Activated CD4-positive, alpha-beta T cell treated with anti-CD3 and anti-CD28 coated beads for 36 hours (primary cell): Measurements from ENCODE around the gene EIPR1. TPM values are rescaled to one million over a fixed set of nuclear protein-coding genes. Genes with fewer than 3 reads are reported as not detected.
"Not testable (repeated sequence)": the region's sequence is repeated elsewhere in the genome, so short reads cannot be mapped to it uniquely, and the experiment has no call there.

Experiments
- ATAC-seq: fragments of 200-7000 bp; cut with Tn5 transposase; one replicate; pipeline ENCODE4 v1.10.0; 2021; ENCODE audit warnings: mild to moderate bottlenecking, moderate library complexity
- CTCF ChIA-PET: fragments of 350-600 bp; sonication (Branson Sonifier 250); formaldehyde crosslinking; loops from one replicate; lab custom pipeline; 2021; ENCODE audit warnings: antibody characterized with exemption; lab: Charles Lee
- POLR2A ChIA-PET: fragments of 350-600 bp; sonication (Branson Sonifier 250); formaldehyde crosslinking; loops from one replicate; lab custom pipeline; 2021; ENCODE audit warnings: antibody characterized with exemption, inconsistent platforms; lab: Charles Lee
- DNase-seq: peaks from one replicate; pipeline ENCODE4 v3.0.0-alpha.2; 2020
- H3K27ac Mint-ChIP-seq: one replicate; pipeline ENCODE4 v1.8.0; 2021; ENCODE audit warnings: mixed read lengths
- H3K27me3 Mint-ChIP-seq: one replicate; pipeline ENCODE4 v1.8.0; 2021; ENCODE audit warnings: mixed read lengths
- H3K36me3 Mint-ChIP-seq: one replicate; pipeline ENCODE4 v1.8.0; 2021; ENCODE audit warnings: low read depth, mixed read lengths
- H3K4me1 Mint-ChIP-seq: one replicate; pipeline ENCODE4 v1.8.0; 2021; ENCODE audit warnings: mixed read lengths
- H3K4me3 Mint-ChIP-seq: one replicate; pipeline ENCODE4 v1.8.0; 2021; ENCODE audit warnings: mild to moderate bottlenecking, moderate library complexity, mixed read lengths
- H3K9me3 Mint-ChIP-seq: one replicate; pipeline ENCODE4 v1.8.0; 2021; ENCODE audit warnings: low read depth, mixed read lengths
- intact Hi-C, 2 experiments: fragments of 100-400 bp; cut with DNase I in 1 of 2; cut with micrococcal nuclease in 1 of 2; formaldehyde crosslinking; loops; one replicate each; pipeline versions ENCODE4 v1.14.2 to v1.15.1; 2022 to 2024; cut with DNase I, micrococcal nuclease
- total RNA-seq, 2 experiments: library from RNA; stranded (reverse); gene quantifications; one replicate each; pipeline ENCODE4 v1.2.3, GENCODE V29; 2021

Gene EIPR1
- total RNA-seq, 2 experiments from 2014 or later: 38.6 to 58.2 TPM

DNA sequence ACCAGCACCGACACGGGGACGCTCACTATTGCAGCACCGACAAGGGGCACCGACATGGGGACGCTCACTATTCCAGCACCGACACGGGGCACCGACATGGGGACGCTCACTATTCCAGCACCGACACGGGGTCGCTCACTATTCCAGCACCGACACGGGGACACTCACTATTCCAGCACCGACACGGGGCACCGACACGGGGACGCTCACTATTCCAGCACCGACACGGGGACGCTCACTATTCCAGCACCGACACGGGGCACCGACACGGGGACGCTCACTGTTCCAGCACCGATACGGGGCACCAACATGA lies 196.8 kb downstream of the EIPR1 start:
- ATAC-seq, CTCF ChIA-PET, POLR2A ChIA-PET: not testable (repeated sequence)

DNA sequence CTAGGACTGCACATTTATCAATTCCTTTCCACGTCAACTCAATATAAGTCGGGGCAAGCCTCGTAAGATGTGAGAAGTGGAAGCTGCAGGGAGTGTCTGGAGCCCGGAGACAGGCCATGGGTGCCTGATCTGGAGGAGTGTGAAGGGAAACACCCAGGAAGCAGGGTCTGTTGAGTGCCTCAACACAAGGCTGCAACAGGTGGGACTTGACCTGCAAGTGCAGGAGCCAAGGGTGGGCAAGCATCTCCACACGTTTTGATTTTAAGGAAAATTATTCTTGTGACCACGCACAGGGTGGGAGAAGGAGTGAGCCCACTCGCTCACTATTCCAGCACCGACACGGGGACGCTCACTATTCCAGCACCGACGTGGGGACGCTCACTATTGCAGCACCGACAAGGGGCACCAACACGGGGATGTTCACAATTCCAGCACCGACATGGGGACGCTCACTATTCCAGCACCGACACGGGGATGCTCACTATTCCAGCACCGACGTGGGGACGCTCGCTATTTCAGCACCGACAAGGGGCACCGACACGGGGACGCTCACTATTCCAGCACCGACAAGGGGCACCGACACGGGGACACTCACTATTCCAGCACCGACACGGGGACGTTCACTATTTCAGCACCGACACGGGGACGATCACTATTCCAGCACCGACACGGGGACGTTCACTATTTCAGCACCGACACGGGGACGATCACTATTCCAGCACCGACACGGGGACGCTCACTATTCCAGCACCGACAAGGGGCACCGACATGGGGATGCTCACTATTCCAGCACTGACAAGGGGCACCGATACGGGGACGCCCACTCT lies 197.3 kb downstream of the EIPR1 start:
- intact Hi-C loops: no loop called here
- Mint-ChIP-seq H3K36me3 (peaks cover 2% of the 10 kb centered on the region), H3K27ac (no peak overlapping the region), H3K9me3 (no peaks in the 10 kb centered on the region), H3K4me1 (no peaks in the 10 kb centered on the region), H3K27me3 (no peaks in the 10 kb centered on the region), H3K4me3 (no peak overlapping the region)
- ChIA-PET CTCF (no interaction called here), POLR2A (no interaction called here)
- ATAC-seq: no peak
- DNase-seq: no peak

More for the DNA sequence above, 196.8 kb downstream of the EIPR1 start:
- H3K4me3 Mint-ChIP-seq, H3K27ac Mint-ChIP-seq, H3K36me3 Mint-ChIP-seq, H3K4me1 Mint-ChIP-seq, DNase-seq, intact Hi-C loops, H3K9me3 Mint-ChIP-seq, H3K27me3 Mint-ChIP-seq: not testable (repeated sequence)

DNA sequence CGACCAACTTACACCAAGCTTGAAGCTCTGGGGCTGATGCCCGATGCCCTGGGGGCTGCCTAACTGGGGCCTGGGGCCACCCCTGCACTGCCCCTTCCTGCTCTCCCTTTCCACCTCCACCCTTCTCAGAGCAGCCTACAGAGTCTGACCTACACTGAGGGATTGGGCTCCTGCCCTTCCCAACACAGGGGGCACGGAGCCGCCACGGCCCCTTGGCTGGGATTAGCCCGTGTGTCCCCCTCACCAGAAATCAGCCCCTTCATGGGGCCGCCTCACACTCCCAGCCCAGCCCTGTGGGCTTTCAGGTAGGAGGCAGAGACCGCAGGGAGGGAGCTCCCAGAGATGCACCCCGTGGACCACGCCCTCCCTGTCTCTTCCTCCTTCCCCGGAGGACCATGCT lies 198.0 kb downstream of the EIPR1 start:
- intact Hi-C loops: loop anchor here (1.0 kb wide), 1 partner anchor 124 kb away; no protein-coding TSS in a partner anchor
- DNase-seq (no peak), ATAC-seq (no peak)
- POLR2A ChIA-PET: no interaction called here
- Mint-ChIP-seq H3K9me3 (no peaks in the 10 kb centered on the region), H3K27ac (no peak overlapping the region), H3K4me1 (no peaks in the 10 kb centered on the region), H3K27me3 (no peaks in the 10 kb centered on the region), H3K36me3 (peaks cover 2% of the 10 kb centered on the region), H3K4me3 (no peak overlapping the region)
- CTCF ChIA-PET: no interaction called here

DNA sequence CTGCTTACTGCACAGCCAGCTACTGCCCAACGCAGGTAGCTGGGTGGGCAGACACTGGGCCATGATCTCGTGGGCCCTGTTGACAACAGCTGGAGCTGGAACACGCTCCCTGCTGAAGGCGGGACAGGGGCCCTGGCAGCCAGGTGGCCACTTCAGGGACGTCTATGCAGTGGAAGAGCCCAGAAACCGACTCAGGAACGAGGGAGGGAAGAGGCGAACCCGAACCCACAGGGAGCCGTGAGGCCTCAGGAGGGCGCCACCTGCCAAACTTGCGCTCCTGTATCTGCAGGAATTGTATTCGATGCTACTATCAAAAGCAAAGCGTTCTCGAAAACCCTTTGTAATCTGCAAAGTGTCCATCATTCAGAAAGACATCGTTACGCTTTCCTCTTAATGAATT lies 198.4 kb downstream of the EIPR1 start:
- CTCF ChIA-PET: interaction anchor here (1.1 kb wide), 1 partner anchor 43 kb away, joined by 3 read pairs; no protein-coding TSS in a partner anchor

DNA sequence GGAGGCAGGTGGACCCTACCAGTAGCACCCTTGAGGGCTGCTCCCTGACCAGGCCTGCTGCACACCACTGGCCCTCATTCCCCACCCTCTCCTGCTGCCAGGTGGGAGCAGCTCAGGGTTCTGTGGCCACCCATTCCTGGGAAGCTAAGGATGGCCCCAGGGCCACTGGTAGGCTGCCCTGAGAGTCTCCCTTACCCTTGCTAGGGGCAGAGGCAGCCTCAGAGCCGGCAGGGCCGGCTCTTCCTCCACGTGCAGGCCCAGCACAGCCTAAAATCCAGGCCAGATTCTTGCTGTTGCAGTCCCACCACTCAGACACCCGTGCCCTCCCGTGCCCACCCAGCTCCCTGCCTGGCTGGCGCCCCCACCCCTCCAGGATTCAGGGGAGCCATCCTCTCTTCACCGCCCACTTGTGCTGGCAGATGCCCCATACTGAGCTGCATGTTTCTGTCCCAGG lies 199.0 kb downstream of the EIPR1 start:
- H3K4me1 Mint-ChIP-seq: no peaks in the 10 kb centered on the region
- no peak overlapping the region for H3K27ac Mint-ChIP-seq
- ChIA-PET CTCF (interaction anchor here (0.6 to 1.1 kb wide), 2 partner anchors 44 to 49 kb away, joined by 3 to 5 read pairs; no protein-coding TSS in a partner anchor), POLR2A (interaction anchor here (0.6 kb wide), 1 partner anchor 39 kb away, joined by 6 read pairs; no protein-coding TSS in a partner anchor)
- intact Hi-C loops: loop anchor here (1.0 kb wide), 1 partner anchor 125 kb away; no protein-coding TSS in a partner anchor
- ATAC-seq (no peak), DNase-seq (no peak)
- H3K27me3 Mint-ChIP-seq: no peaks in the 10 kb centered on the region
- no peaks in the 10 kb centered on the region for H3K9me3 Mint-ChIP-seq
- no peak overlapping the region for H3K4me3 Mint-ChIP-seq
- no peaks in the 10 kb centered on the region for H3K36me3 Mint-ChIP-seq

More for the DNA sequence above, 198.4 kb downstream of the EIPR1 start:
- H3K27ac Mint-ChIP-seq: no peak overlapping the region
- H3K36me3 Mint-ChIP-seq: peaks cover 2% of the 10 kb centered on the region
- intact Hi-C loops: loop anchor here (1.0 kb wide), 1 partner anchor 124 kb away; no protein-coding TSS in a partner anchor
- no peaks in the 10 kb centered on the region for H3K9me3 Mint-ChIP-seq
- no peaks in the 10 kb centered on the region for H3K27me3 Mint-ChIP-seq
- ATAC-seq (peak; percentile 65), DNase-seq (peak; percentile 66)
- no peak overlapping the region for H3K4me3 Mint-ChIP-seq
- H3K4me1 Mint-ChIP-seq: no peaks in the 10 kb centered on the region
- POLR2A ChIA-PET: interaction anchor here (0.6 kb wide), 1 partner anchor 39 kb away, joined by 6 read pairs; no protein-coding TSS in a partner anchor

DNA sequence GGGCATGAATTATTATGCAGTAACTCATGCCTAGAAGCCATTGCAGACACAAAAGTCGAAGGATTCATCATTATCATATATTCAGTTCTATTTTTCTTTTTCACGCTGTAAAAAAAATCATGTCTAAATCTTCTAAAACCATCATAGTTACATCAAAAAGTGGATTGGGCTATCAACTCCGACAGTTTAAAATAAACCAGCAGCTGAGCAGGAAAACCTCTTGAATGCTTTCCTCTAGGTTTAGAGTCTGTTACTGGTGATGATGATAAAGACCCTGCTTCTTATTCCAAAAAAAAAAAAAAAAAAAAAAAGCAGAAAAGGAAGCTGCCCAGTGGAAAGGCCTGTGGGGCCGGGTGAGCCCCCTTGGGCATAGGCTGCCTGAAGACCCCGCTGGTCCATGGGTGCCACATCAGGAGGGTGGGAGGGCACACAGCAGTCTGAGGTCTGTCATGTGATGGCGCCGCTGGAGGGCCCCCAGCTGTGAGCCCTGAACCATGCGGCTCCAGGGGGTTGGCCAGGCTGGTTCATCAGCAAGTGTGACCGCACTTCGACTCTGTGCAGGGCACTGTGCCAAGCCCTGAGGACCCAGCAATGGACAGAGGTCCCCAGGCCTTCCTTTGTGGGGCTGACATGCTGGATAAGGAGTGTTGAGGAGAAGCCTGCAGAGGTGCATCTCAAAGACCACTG lies 199.6 kb downstream of the EIPR1 start:
- ChIA-PET CTCF (interaction anchor here (0.6 to 1.1 kb wide), 4 partner anchors 44 to 262 kb away, joined by 3 to 5 read pairs (median 3); no protein-coding TSS in a partner anchor), POLR2A (no interaction called here)
- no peaks in the 10 kb centered on the region for H3K9me3 Mint-ChIP-seq
- DNase-seq (no peak), ATAC-seq (no peak)
- no peak overlapping the region for H3K4me3 Mint-ChIP-seq
- intact Hi-C loops: no loop called here
- H3K27ac Mint-ChIP-seq: no peak overlapping the region
- H3K4me1 Mint-ChIP-seq: no peaks in the 10 kb centered on the region
- no peaks in the 10 kb centered on the region for H3K36me3 Mint-ChIP-seq
- no peaks in the 10 kb centered on the region for H3K27me3 Mint-ChIP-seq

DNA sequence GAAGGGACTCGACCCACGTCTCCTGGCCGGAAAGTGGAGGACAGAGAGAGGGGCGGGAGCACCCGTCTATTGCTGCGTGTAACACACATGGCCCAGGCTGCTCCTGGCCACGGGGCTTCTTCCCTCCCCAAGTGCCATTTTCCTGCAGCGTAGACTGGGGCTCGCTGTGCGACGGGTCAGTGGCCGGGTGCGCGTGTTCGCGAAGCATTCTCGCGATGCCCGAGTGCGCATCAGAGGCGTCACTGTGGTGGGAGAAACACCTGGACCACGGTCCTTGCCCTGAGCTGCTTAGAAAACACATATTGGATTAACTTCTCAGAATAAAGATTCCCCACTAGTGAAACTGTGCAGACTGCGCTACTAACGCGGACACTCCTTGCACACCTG lies 200.8 kb downstream of the EIPR1 start:
- intact Hi-C loops: no loop called here
- DNase-seq (no peak), ATAC-seq (no peak)
- no peaks in the 10 kb centered on the region for H3K9me3 Mint-ChIP-seq
- ChIA-PET CTCF (interaction anchor here (1.0 kb wide), 1 partner anchor 263 kb away, joined by 3 read pairs; no protein-coding TSS in a partner anchor), POLR2A (no interaction called here)
- no peak overlapping the region for H3K4me3 Mint-ChIP-seq
- H3K36me3 Mint-ChIP-seq: peaks cover 3% of the 10 kb centered on the region
- H3K4me1 Mint-ChIP-seq: no peaks in the 10 kb centered on the region
- H3K27ac Mint-ChIP-seq: no peak overlapping the region
- no peaks in the 10 kb centered on the region for H3K27me3 Mint-ChIP-seq

DNA sequence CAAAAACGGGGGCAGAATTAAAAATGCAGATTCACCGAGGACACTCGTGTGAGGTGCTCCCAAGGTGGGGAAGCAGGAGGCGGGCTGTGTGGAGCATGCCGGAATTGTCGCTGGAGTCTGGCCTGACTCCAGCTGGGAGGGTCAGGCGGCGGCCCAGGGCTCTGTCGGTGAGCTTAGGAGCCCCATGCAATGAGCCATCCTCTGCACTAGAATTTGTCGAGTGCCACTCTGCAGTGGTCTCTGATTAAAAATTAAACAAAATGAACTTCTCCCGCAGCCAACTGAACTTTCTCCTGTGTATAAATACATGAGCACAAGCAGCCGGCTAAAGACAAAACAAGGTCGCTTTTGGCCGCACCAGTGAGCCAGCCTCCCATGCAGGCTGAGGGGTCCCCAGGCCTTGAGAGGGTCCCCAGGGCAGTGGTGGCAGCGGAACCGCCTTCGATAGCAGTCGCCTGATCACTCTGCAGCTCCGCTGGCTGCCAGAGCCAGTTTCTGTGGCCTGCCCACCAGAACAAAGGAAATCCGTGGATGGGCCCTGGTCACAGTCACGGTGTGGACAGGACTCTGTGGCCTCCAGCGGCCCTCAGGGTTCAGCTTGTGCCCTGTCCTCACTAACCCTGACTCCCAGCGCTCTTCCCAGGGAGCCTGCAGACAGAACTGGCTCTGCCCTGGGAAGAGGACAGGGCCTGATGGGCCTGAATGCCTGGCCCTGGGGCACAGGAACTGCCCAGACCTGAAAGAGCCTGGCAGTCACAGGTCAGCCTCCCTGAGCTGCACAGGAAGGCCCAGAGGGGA lies 201.3 kb downstream of the EIPR1 start:
- ChIA-PET CTCF (no interaction called here), POLR2A (no interaction called here)
- no peak overlapping the region for H3K4me3 Mint-ChIP-seq
- ATAC-seq (no peak), DNase-seq (no peak)
- H3K27ac Mint-ChIP-seq: no peak overlapping the region
- peaks cover 9% of the 10 kb centered on the region for H3K36me3 Mint-ChIP-seq
- intact Hi-C loops: no loop called here
- H3K4me1 Mint-ChIP-seq: no peaks in the 10 kb centered on the region
- no peaks in the 10 kb centered on the region for H3K27me3 Mint-ChIP-seq
- no peaks in the 10 kb centered on the region for H3K9me3 Mint-ChIP-seq

DNA sequence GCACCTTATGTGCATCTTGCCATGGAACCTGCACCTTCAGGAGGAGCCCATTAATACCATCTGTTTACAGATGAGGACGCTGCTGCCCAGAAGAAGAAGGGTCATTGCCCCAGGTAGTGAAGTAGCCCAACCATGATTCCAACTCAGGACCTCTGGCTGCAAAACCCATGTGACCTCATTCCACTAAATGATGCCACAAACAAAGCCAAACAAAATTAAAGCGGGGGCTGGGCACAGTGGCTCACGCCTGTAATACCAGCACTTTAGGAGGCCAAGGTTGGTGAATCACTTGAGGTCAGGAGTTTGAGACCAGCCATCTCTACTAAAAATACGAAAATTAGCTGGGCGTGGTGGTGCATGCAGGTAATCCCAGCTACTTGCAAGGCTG lies 202.1 kb downstream of the EIPR1 start:
- DNase-seq: no peak
- H3K27ac Mint-ChIP-seq: no peak overlapping the region
- ChIA-PET POLR2A (no interaction called here), CTCF (no interaction called here)
- no peak for ATAC-seq
- H3K9me3 Mint-ChIP-seq: no peaks in the 10 kb centered on the region
- H3K4me3 Mint-ChIP-seq: no peak overlapping the region
- no peaks in the 10 kb centered on the region for H3K27me3 Mint-ChIP-seq
- no peaks in the 10 kb centered on the region for H3K4me1 Mint-ChIP-seq
- intact Hi-C loops: no loop called here
- peaks cover 12% of the 10 kb centered on the region for H3K36me3 Mint-ChIP-seq

DNA sequence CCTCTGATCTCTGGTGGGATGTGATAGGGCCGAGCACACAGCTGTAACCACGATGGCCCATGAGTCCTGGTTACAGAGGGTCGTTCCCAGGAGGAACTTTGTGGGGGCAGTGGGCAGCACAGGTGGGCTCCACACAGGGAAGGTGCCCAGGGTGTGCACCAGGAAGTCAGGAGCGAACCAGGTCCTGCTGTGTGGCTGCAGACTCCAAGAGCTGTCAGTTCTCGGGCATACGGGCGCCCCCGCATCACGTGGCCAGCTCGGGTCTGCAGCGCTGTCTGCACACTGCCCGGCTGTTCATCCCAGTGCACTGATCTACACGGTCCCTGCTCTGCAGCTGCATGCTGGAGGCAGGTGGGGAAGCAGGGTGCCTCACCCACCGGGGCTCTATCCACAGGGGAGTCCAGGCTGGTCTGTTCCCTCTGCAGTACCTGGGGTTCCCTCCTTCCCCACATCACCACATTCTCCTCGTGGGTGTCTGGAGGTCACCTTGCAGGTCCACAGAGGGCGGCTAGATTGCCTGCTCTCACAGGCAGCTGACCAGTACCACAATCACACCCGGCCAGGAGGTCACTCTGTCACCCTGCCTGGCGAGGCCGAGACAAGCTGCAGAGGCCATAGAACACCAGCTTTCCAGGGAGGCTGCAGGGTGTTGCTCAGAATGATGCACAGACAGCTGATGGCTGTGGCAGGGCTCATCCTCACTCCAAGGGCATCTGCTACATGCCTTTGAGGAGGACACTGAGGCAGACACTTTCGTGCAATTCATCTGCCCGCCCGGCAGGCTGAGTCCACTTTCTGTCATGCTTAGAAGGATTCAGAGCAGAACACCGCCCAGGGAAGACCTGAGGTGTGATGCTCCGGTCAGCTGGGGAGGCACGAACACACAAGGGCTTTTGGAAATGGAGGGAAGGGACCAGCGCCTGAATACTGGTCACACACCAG lies 202.7 kb downstream of the EIPR1 start:
- no peak overlapping the region for H3K27ac Mint-ChIP-seq
- DNase-seq (no peak), ATAC-seq (no peak)
- POLR2A ChIA-PET: no interaction called here
- no peaks in the 10 kb centered on the region for H3K9me3 Mint-ChIP-seq
- CTCF ChIA-PET: interaction anchor here (0.5 kb wide), 1 partner anchor 97 kb away, joined by 3 read pairs; no protein-coding TSS in a partner anchor
- intact Hi-C loops: no loop called here
- peaks cover 12% of the 10 kb centered on the region for H3K36me3 Mint-ChIP-seq
- no peaks in the 10 kb centered on the region for H3K27me3 Mint-ChIP-seq
- no peaks in the 10 kb centered on the region for H3K4me1 Mint-ChIP-seq
- no peak overlapping the region for H3K4me3 Mint-ChIP-seq
